ENCODE results near the gene C6orf58.
"Not testable (repeated sequence)": the region's sequence is repeated elsewhere in the genome, so short reads cannot be mapped to it uniquely, and the experiment has no call there.

Gene C6orf58

DNA sequence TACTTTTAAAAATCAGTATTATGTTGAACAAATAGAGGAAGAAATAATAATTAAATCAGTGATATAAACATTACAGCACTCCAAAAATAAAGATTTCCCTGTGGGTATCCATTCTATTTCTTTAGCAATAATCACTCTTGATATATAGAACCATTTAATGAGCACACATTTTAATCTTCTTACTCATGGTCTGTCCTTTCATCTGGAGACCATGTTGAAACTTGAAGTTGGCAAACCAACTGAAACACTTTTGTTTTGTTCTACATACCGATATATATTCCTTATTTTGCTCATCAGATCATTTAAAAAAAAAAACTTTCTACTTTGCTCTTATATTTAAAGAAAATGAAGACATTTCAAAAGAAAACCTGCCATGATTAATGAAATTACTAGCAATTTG lies 13.4 kb downstream of the C6orf58 start:
- no peak for DNase-seq (ENCODE audit: low read depth in 2 of 2)

DNA sequence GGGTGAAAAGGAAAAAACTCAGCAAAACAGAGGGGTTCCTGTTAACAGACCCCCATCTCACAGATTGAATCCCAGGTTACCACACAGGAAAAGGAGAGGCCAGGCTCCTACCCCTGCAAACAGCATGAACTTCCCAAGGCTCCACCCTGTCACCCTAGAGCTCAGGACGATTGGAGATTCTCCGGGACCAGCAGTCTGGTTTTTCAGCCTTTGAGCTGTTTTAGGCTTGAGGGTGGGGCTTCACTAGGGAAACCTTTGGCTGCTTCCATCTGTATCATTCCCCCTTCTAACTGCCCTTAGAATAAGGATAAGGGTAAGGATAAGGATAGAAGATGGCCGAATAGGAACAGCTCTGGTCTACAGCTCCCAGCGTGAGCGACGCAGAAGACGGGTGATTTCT lies 16.0 kb downstream of the C6orf58 start:
- no peak for DNase-seq (ENCODE audit: low read depth in 2 of 2)

DNA sequence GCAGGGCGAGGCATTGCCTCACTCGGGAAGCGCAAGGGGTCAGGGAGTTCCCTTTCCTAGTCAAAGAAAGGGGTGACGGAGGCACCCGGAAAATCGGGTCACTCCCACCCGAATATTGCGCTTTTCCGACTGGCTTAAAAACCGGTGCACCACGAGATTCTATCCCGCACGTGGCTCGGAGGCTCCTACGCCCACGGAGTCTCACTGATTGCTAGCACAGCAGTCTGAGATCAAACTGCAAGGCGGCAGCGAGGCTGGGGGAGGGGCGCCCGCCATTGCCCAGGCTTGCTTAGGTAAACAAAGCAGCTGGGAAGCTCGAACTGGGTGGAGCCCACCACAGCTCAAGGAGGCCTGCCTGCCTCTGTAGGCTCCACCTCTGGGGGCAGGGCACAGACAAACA lies 16.5 kb downstream of the C6orf58 start:
- DNase-seq (ENCODE audit: low read depth in 2 of 2): not testable (repeated sequence)

DNA sequence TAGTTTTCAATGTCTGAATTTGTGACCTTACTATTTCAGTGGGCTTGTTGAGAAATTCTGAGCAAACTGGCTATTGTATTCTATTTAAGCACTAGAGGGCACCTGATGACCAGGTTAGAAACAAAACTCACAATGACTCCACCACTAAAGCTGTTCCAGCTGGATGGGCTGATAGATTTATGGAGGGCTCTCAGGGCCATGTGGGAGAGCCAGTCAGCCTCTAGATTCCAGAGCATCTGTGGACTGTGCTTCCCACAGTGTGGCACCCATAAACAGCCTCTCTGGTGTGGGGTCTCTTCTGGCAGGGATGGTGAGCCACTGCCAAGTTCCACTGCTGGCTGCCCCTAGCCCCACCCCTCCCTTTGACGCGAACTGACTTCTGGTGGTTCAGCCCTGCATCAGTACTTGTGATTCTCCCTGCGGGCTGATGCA lies 29.2 kb downstream of the C6orf58 start:
- DNase-seq (ENCODE audit: low read depth in 2 of 2): no peak

- DNase-seq (ENCODE audit: low read depth in 2 of 2): no peak
Observed at GRCh38 chr6:127608554-127609270, 31.7 kb downstream of the C6orf58 start.

DNA sequence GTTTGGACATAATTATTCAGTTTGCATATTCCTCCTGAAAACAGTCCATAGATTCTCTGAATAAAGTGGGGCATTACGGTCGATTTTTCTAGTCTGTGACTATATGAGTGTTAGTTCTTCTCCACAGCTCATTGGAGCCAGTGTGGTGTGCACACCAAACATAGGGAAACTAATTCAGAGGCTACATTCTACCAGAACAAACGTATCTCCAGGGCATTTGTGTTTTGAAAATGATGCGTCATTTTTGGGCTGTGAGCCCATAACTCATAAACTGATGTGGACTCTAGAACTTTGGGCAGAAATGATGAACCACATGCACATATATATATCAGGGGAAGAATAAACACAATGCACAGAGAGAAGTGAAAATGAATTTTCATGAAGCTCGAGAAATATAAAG lies 41.8 kb downstream of the C6orf58 start:
- DNase-seq (ENCODE audit: low read depth in 2 of 2): no peak

GRCh38 chr6:127630800-127631199 lies 53.8 kb downstream of the C6orf58 start:
- no peak for DNase-seq (ENCODE audit: low read depth in 2 of 2)

- no peak for DNase-seq (ENCODE audit: low read depth in 2 of 2)
Observed at GRCh38 chr6:127634178-127634577, 57.2 kb downstream of the C6orf58 start.

- no peak for DNase-seq (ENCODE audit: low read depth in 2 of 2)
Observed at GRCh38 chr6:127635091-127635490, 58.1 kb downstream of the C6orf58 start.

DNA sequence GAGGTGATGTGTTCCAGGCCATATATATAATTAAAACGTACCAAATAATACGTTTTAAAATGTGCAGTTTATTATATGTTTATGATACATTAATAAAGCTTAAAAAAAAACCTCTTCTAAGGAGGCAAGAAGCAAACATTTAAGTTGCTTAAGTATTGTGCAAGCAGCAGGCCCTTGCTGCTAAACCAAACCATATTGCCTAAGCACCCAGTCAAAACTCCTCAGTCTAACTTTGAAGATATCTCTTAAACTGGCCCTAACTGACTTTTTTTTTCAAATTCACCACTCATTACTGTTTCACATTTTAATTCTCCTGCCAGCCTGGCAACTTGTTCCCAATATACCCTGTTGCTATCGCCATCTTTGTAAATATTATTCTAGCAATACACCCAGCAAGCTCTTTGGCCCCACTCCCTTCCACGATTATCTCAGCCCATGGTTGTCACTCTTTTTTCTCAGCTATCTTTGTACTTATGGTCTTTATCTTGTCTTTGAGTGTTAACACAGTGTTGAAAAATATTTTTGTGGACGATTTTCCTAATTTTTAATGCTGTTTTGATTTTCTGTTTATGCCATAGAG lies 60.9 kb downstream of the C6orf58 start:
- no peak for DNase-seq (ENCODE audit: low read depth in 2 of 2)

Measured in stimulated activated CD8-positive, alpha-beta memory T cell treated with anti-CD3 and anti-CD28 coated beads, Interleukin-2, amount 100 ng/mL, for 48 hours (primary cell).